COR-L47 (cell line): ENCODE measurements around the gene MYLK4.

Experiments used
- DNase-seq: peaks from one replicate; lab custom pipeline; 2025; lab: John Stamatoyannopoulos, UW

Gene MYLK4

DNA sequence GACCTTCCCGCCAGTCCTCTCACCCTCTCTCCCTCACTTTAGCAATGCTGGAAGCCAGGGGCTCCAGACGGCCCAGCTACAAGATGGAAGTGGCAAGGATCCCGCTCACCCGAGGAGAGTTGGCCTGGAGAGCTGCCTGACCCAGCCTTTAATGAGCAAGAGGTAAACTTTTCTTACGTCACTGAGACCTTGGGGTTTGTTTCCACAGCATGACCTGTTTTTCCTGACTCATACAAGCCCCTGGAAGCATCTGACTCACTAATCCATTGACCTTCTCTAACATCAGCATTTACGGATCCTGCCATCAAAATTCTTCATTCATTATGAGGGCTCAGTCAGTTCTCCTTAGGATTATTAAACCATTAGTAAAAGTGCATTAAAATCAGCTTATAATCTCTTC lies 120.4 kb downstream of the MYLK4 start:
- DNase-seq, result no peak

DNA sequence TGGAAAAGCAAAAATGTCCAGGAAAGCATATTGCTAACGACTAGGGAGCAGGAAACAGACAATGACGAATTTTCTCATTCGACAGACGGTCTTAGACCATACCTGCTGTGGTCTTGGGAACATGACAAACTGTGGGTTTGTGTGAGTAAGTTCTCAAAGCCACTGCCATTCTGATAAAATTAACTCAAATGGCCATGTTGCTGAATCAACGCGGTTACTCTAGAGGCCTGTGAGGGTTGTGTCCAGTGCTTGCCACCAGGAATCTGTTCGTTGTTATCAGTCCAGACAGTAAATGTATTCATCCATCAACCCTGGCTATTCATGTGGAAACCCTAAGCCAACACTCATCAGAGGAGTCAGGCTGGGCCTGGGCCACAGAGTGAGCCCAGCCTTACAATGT lies 124.3 kb downstream of the MYLK4 start:
- DNase-seq, result no peak

DNA sequence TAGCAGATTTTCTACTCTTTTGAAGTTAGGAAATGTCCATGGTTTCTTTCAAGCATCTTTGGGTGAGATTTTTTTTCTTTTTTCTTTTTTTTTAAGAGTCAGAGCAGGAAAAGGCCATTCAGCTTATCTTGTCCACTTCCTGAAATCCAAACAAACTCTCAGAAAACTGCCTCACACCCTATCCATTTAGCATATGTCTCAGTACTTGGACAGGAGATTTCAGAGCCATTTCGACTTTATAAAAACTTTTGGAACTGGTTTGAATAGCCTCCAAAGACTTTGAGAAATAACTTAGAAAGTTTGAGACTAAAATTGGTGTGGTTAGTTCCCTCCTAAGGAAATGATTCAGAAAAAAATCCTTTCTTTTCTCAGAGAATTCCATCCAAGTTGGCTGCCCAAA lies 125.1 kb downstream of the MYLK4 start:
- no peak for DNase-seq

DNA sequence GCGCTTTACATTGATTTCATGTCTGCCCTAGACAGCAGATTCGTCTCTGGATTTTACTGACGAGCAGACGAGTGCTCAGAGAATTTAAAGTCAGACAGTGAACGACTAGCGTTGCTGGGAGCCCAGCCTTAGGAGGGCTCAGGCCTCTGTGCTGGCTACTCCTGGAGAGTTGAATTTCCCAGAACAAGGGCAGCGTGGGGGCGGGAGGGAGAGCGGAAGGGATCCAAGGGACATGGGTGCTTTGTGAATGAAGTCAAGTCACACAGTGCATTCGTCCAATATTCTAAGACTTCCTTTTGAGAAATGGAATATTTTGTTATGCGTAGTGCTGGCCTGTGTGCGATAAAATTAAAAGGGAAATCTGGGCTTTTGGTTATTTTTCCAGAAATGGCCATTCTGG lies 126.5 kb downstream of the MYLK4 start:
- DNase-seq, result no peak

DNA sequence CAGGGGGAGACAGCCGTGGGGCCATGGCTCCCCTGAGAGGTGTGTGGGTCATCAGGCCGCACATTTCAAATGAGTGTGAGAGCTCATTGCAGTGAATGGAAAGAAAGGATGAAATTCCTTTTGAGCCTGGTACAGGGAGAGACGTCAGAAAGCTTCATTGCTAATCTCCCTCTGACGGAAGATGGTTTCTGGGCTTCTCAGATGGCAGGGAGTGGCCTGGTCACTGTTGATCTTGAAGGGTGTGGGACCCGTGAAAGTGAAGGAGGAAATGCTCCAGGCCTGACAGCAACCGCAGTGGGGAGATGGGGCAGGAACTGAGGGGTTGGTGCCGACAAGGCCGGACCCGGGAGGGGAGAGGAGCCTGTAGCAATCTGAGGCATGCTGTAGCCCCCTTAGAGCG lies 127.4 kb downstream of the MYLK4 start:
- DNase-seq, result no peak

DNA sequence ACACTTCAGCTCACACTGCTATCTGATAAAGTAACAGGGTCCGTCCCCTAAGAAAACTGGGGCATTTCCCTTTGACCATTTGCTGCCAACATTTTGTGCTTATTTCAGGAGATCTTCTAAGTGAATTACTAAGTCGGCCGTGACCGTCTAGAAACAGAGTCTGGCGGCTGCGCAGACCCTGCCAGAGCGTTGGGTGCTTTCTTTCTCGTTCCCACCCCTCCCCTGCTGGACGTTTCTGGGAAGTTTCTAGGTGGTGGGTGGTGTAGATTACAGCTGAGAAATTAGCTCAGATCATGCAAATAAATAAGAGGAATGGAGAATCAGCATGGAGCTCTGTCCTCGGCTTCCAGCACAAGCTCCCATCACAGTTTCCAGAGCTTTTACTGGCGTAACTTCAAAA lies 128.1 kb downstream of the MYLK4 start:
- DNase-seq, result no peak

DNA sequence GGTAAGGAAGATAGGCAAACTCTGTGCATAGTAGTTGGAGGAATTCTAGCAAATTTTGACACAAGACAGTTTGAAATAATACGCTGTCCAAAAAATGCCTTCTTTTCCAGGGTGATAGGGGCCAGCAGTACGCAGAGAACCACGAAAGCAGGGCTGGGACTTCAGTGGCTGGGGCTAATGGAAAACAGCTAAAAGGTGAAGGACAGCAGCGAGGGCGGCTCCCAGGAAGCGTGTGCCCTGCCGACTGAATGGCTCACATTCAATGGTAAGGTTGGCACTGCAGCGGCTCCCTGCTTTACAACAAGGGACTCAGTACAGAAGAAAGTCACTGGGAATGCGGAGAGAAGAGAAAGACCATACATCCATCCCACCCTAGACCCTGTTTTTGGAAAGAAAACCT lies 131.1 kb downstream of the MYLK4 start:
- DNase-seq, result no peak

DNA sequence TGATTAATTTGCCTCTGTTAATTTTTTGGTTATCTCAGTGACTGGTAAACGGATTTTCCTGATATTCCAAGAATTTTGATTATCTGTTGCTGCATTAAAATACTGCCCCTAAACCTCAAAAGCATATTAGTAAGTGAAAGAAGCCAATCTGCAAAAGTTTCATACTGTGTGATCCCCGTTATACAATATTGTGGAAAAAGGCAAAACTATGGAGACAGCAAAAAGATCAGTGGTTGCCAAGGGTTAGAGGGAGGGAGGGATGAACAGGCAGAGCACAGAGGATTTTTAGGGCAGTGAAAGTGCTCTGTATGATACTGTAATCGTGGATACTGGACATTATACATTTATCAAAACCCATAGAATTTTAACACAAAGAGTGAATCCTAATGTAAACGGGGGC lies 133.0 kb downstream of the MYLK4 start:
- no peak for DNase-seq

DNA sequence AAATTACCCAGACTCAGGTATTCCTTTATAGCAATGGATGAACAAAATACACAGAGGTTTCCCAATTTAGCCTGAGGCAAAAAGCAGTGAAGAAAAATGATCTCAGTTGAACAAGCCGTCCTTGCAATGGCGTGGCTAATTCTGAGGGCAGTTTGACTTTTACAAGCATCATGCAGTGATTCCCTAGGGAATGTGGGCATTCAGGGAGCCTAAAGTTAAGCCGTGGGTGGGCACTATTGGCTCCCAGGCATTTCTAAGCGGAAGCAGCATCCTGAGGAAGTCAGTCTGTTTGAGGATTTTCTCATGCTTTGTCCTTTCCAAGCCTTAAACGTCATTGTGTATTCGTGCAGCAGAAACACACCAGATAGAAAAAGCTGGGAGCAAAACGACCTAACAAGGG lies 133.9 kb downstream of the MYLK4 start:
- DNase-seq, result no peak

DNA sequence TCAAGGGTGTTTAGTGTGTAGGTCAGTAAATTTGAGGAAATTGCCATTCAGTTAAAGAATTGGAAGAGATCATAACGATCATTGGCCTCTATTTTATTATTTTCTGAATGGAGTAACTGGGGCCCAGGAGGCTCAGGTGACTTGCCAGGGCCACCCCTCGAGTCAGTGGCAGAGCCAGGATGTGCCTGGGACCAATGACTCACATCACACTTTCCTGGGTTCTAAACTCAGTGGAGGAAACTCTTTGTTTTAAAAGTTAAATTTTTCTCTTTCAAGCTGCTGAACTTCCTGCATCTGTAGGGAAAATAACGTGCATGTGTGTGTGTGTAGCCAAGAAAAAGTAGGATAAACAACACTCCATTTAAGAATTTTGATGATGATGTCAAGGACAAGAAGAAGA lies 135.5 kb downstream of the MYLK4 start:
- no peak for DNase-seq

DNA sequence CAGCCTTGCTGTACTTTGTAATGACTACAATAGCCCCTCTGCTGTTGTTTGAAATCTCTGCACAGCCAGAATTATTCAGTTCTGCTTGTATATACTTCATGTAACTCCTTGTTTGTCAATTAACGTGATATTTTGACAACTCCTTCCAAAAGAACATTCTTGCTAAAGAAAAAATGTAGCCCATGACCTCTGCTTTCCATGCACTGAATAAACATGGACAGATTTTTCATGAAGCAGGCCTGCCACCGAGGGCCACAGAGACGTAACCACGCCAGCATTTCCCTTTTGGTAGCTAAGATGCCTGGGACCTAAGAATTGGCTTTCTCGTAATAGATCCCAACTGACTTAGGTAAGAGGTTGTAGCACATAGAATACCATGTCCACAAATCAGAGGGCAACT lies 135.9 kb downstream of the MYLK4 start:
- no peak for DNase-seq

DNA sequence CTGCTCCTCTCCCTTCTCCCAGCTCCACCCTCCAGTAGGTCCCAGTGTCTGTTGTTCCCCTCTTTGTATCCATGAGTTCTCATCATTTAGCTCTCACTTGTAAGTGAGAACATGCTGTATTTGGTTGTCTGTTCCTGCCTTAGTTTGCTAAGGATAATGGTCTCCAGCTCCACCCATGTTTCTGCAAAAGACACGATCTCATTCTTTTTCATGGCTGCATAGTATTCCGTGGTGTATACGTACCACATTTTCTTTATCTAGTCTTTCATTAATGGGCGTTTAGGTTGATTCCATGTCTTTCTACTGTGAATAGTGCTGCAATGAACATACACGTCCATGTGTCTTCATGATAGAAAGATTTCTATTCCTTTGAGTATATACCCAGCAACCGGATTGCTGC lies 136.6 kb downstream of the MYLK4 start:
- no peak for DNase-seq
